ENCODE results near the gene PCDH9.

- TF ChIP-seq CTCF (IDR thresholded peaks at IDR 0.05; ENCODE audit: low read depth, low read length), result no peak
- TF ChIP-seq EZH2phosphoT487 (IDR thresholded peaks at IDR 0.05; ENCODE audit: low read depth), result no peak
Observed at GRCh38 chr13:67036699-67037457, 193.3 kb downstream of the PCDH9 start.

Data from OCI-LY3 (cell line).